IMR-90 (cell line): ENCODE results near the gene CRYBA2. TPM values are rescaled to one million over a fixed set of nuclear protein-coding genes. Genes with fewer than 3 reads are reported as not detected.

Experiments
- ATAC-seq: fragments of 200-7000 bp; cut with Tn5 transposase; 2 replicates; pipeline ENCODE4 v1.9.1; 2020; ENCODE audit warnings: low read depth, mild to moderate bottlenecking, moderate library complexity
- BruUV-seq: library from RNA; stranded (reverse); fragments of 400-500 nt; replicated peaks from 2 replicates; lab custom pipeline; 2021; lab: Mats Ljungman, UMichigan
- CTCF ChIA-PET: fragments of 300-600 bp; formaldehyde crosslinking; extraction: SDS; loops from one replicate; lab custom pipeline; 2021; ENCODE audit warnings: antibody characterized with exemption; lab: Yijun Ruan, JAX
- POLR2A ChIA-PET: fragments of 300-600 bp; sonication (Branson Sonifier 250); formaldehyde crosslinking; loops from one replicate; lab custom pipeline; 2022; ENCODE audit warnings: antibody characterized with exemption; ENCODE audit not compliant: unreplicated experiment; lab: Charles Lee
- DNase-seq: peaks from one replicate; pipeline ENCODE4 v3.0.0; 2013
- H2AFZ ChIP-seq: replicated peaks from 2 replicates; pipeline ENCODE3; 2013; ENCODE audit warnings: low read length, mild to moderate bottlenecking; ENCODE audit not compliant: poor library complexity
- H2AK5ac ChIP-seq: 2 replicates; pipeline ENCODE4 v1.6.1; 2013; ENCODE audit warnings: low read depth, low read length, inconsistent platforms
- H2AK9ac ChIP-seq: replicated peaks from 2 replicates; pipeline ENCODE3; 2013; ENCODE audit warnings: mild to moderate bottlenecking, low read depth, low read length, moderate library complexity; ENCODE audit not compliant: poor library complexity
- H2BK120ac ChIP-seq: 2 replicates; pipeline ENCODE4 v1.6.1; 2013; ENCODE audit warnings: low read depth, low read length, inconsistent platforms
- H2BK15ac ChIP-seq: 3 replicates; pipeline ENCODE4 v1.6.1; 2013; ENCODE audit warnings: low read depth, low read length, inconsistent platforms
- H2BK20ac ChIP-seq: 2 replicates; pipeline ENCODE4 v1.6.1; 2013; ENCODE audit warnings: low read depth, mild to moderate bottlenecking, inconsistent platforms, low read length, moderate library complexity
- H2BK5ac ChIP-seq: 2 replicates; pipeline ENCODE4 v1.6.1; 2013; ENCODE audit warnings: mild to moderate bottlenecking, low read depth, low read length, inconsistent platforms; ENCODE audit not compliant: poor library complexity, severe bottlenecking
- H3K14ac ChIP-seq: replicated peaks from 2 replicates; pipeline ENCODE4 v1.6.1; 2013; ENCODE audit warnings: low read depth, low read length, inconsistent platforms
- H3K18ac ChIP-seq: 2 replicates; pipeline ENCODE4 v1.6.1; 2013; ENCODE audit warnings: low read depth, low read length, control low read depth
- H3K23ac ChIP-seq: 2 replicates; pipeline ENCODE4 v1.6.1; 2013; ENCODE audit warnings: low read depth, low read length, inconsistent platforms
- H3K27ac ChIP-seq: 2 replicates; pipeline ENCODE4 v1.5.1; 2013; ENCODE audit warnings: mild to moderate bottlenecking, control low read depth, low read length; ENCODE audit not compliant: insufficient read depth
- H3K27me3 ChIP-seq: 2 replicates; pipeline ENCODE4 v1.6.1; 2013; ENCODE audit warnings: low read length; ENCODE audit not compliant: control insufficient read depth, insufficient read depth
- H3K36me3 ChIP-seq: 2 replicates; pipeline ENCODE4 v1.6.1; 2013; ENCODE audit warnings: low read length, mixed read lengths; ENCODE audit not compliant: control insufficient read depth, insufficient read depth
- H3K4ac ChIP-seq: 2 replicates; pipeline ENCODE4 v1.6.1; 2013; ENCODE audit warnings: low read depth, low read length, inconsistent platforms
- H3K4me1 ChIP-seq: 2 replicates; pipeline ENCODE4 v1.6.1; 2013; ENCODE audit warnings: low read length, mixed read lengths; ENCODE audit not compliant: control insufficient read depth, insufficient read depth
- H3K4me2 ChIP-seq: 2 replicates; pipeline ENCODE4 v1.6.1; 2013; ENCODE audit warnings: low read depth, mild to moderate bottlenecking, control low read depth, low read length, moderate library complexity
- H3K4me3 ChIP-seq: 2 replicates; pipeline ENCODE4 v1.5.1; 2013; ENCODE audit warnings: low read depth, mild to moderate bottlenecking, control low read depth, low read length, moderate library complexity; ENCODE audit not compliant: insufficient read depth
- H3K56ac ChIP-seq: 2 replicates; pipeline ENCODE4 v1.6.1; 2013; ENCODE audit warnings: low read length, inconsistent platforms; ENCODE audit not compliant: insufficient read depth; ENCODE audit errors: extremely low read depth
- H3K79me1 ChIP-seq, 2 experiments: 2 replicates each; pipeline ENCODE4 v1.6.1; 2013; ENCODE audit warnings: low read length in 2 of 2, inconsistent platforms in 1 of 2, low read depth in 1 of 2
- H3K9ac ChIP-seq: 2 replicates; pipeline ENCODE4 v1.6.1; 2013; ENCODE audit warnings: low read depth, low read length, control low read depth
- H3K9me1 ChIP-seq: 2 replicates; pipeline ENCODE4 v1.6.1; 2013; ENCODE audit warnings: low read length, inconsistent platforms; ENCODE audit not compliant: insufficient read depth
- H3K9me3 ChIP-seq: 2 replicates; pipeline ENCODE4 v1.6.1; 2013; ENCODE audit warnings: low read length; ENCODE audit not compliant: control insufficient read depth, insufficient read depth
- H4K20me1 ChIP-seq: 2 replicates; pipeline ENCODE4 v1.6.1; 2013; ENCODE audit warnings: low read length, inconsistent platforms; ENCODE audit not compliant: insufficient read depth
- H4K5ac ChIP-seq: 2 replicates; pipeline ENCODE4 v1.6.1; 2013; ENCODE audit warnings: mild to moderate bottlenecking, low read depth, low read length, control low read depth
- H4K8ac ChIP-seq, 2 experiments: 2 replicates each; pipeline ENCODE4 v1.6.1; 2013; ENCODE audit warnings: low read depth in 2 of 2, low read length in 2 of 2, control low read depth in 1 of 2, inconsistent platforms in 1 of 2
- H4K91ac ChIP-seq: 2 replicates; pipeline ENCODE4 v1.6.1; 2013; ENCODE audit warnings: low read depth, low read length, inconsistent platforms; ENCODE audit not compliant: insufficient read depth
- BHLHE40 ChIP-seq: fragments of 150-350 bp; IDR thresholded peaks from 2 replicates; pipeline ENCODE4 v1.6.1; 2016; ENCODE audit warnings: mild to moderate bottlenecking, low read depth, low read length
- ELK1 ChIP-seq: fragments of 150-350 bp; IDR thresholded peaks from 2 replicates; pipeline ENCODE4 v1.6.1; 2016; ENCODE audit warnings: low read depth, mild to moderate bottlenecking, low read length, moderate library complexity, borderline replicate concordance
- FOS ChIP-seq: fragments of 150-350 bp; IDR thresholded peaks from 2 replicates; pipeline ENCODE4 v1.6.1; 2016; ENCODE audit warnings: low read depth, low read length
- MAFK ChIP-seq: IDR thresholded peaks from 2 replicates; pipeline ENCODE4 v1.6.1; 2012; ENCODE audit warnings: low read depth, low read length, improper control_type of control experiment
- MXI1 ChIP-seq: IDR thresholded peaks from 2 replicates; pipeline ENCODE4 v1.6.1; 2012; ENCODE audit warnings: low read depth, mild to moderate bottlenecking, low read length, moderate library complexity, borderline replicate concordance
- NFE2L2 ChIP-seq: fragments of 150-350 bp; IDR thresholded peaks from 2 replicates; pipeline ENCODE4 v1.6.1; 2016; ENCODE audit warnings: low read depth, mild to moderate bottlenecking, low read length
- POLR2A ChIP-seq: IDR thresholded peaks from 2 replicates; pipeline ENCODE4 v1.6.1; 2012; ENCODE audit warnings: mild to moderate bottlenecking, low read depth, low read length
- RAD21 ChIP-seq: IDR thresholded peaks from 2 replicates; pipeline ENCODE4 v1.6.1; 2012; ENCODE audit warnings: low read length, improper control_type of control experiment
- SMC3 ChIP-seq: fragments of 150-350 bp; IDR thresholded peaks from 2 replicates; pipeline ENCODE4 v1.6.1; 2016; ENCODE audit warnings: low read depth, mild to moderate bottlenecking, antibody characterized with exemption, low read length, moderate library complexity
- WGBS, 2 experiments: methylation state at CpG; one replicate each; pipeline versions ENCODE4 v1.1.5 to v1.1.7; 2013; ENCODE audit warnings: missing lambda C conversion rate in 2 of 2; ENCODE audit not compliant: insufficient read length in 1 of 2; ENCODE audit errors: extremely low coverage in 2 of 2; 5-methylcytosine and 5-hydroxymethylcytosine counted together
- dilution Hi-C: fragments of 300-500 bp; cut with HindIII; formaldehyde crosslinking; loops from one replicate; pipeline ENCODE4 v1.14.3; 2018; ENCODE audit warnings: low sequenced_read_pairs; ENCODE audit not compliant: unreplicated experiment
- in situ Hi-C: fragments of 300-500 bp; cut with MboI; formaldehyde crosslinking; loops from 3 replicates; pipeline ENCODE4 v1.14.3; 2019; ENCODE audit warnings: low sequenced_read_pairs, inconsistent platforms, mixed read lengths
- intact Hi-C: fragments of 100-400 bp; cut with micrococcal nuclease; formaldehyde crosslinking; loops from 2 replicates; pipeline ENCODE4 v1.10.0; 2022
- polyA plus RNA-seq, 3 experiments: library from polyadenylated mRNA; depleted of rRNA; stranded (reverse); fragments of >200 nt; gene quantifications; 2 replicates each; pipeline ENCODE4 v1.2.3, GENCODE V29; 2012; ENCODE audit warnings: low replicate concordance in 1 of 3
- total RNA-seq: library from RNA; depleted of rRNA; stranded (reverse); fragments of >200 nt; gene quantifications from 2 replicates; pipeline ENCODE4 v1.2.3, GENCODE V29; 2012
- TF ChIP-seq, protein P1 (sequence below): conservative IDR thresholded peaks from 2 replicates; pipeline ENCODE4 v1.5.1; 2012; ENCODE audit warnings: mild to moderate bottlenecking, low read depth, low read length, improper control_type of control experiment

The CRYBA2 gene
- total and polyA plus RNA-seq, 2 of the 4 experiments (the other 2 are of a cell fraction): not detected

- no peak overlapping the region for H3K27ac ChIP-seq
- H3K4me2 ChIP-seq: no peak overlapping the region
- intact Hi-C loops (no loop called here), in situ Hi-C loops (no loop called here), dilution Hi-C loops (no loop called here)
- H4K5ac ChIP-seq: no peak overlapping the region
- no peaks in the 10 kb centered on the region for H3K36me3 ChIP-seq
- no peak overlapping the region for H2BK15ac ChIP-seq
- no peak overlapping the region for H3K4me3 ChIP-seq
- no peaks in the 10 kb centered on the region for H3K4me1 ChIP-seq
- H3K23ac ChIP-seq: no peak overlapping the region
- H2BK120ac ChIP-seq: no peak overlapping the region
- H4K91ac ChIP-seq: no peak overlapping the region
- H3K9me3 ChIP-seq: no peaks in the 10 kb centered on the region; the same call in 1 of the 2 replicates
- H3K56ac ChIP-seq: no peak overlapping the region
- no peak overlapping the region for H3K18ac ChIP-seq
- H2AK5ac ChIP-seq: no peak overlapping the region
- no peak overlapping the region for H2BK5ac ChIP-seq
- ATAC-seq: no peak
- H4K8ac ChIP-seq: no peak overlapping the region
- H4K20me1 ChIP-seq: no peaks in the 10 kb centered on the region; the same call in 1 of the 2 replicates
- no peak overlapping the region for H2BK20ac ChIP-seq
- peaks cover 72% of the 10 kb centered on the region for H3K27me3 ChIP-seq
- BruUV-seq: no TSS peak
- no peaks in the 10 kb centered on the region for H3K9me1 ChIP-seq
- ChIA-PET POLR2A (no interaction called here), CTCF (no interaction called here)
- no peak overlapping the region for H3K4ac ChIP-seq
- no peak overlapping the region for H3K9ac ChIP-seq
- DNase-seq: no peak
- no peaks in the 10 kb centered on the region for H3K79me1 ChIP-seq
- H2AK9ac ChIP-seq: no peak overlapping the region
- H2AFZ ChIP-seq: no peak overlapping the region
- no peak overlapping the region for H3K14ac ChIP-seq
- TF ChIP-seq BHLHE40 (no peak), RAD21 (no peak), POLR2A (no peak), MAFK (no peak), FOS (no peak), ELK1 (no peak), SMC3 (no peak), NFE2L2 (no peak), MXI1 (no peak)
- TF ChIP-seq, protein P1, sequence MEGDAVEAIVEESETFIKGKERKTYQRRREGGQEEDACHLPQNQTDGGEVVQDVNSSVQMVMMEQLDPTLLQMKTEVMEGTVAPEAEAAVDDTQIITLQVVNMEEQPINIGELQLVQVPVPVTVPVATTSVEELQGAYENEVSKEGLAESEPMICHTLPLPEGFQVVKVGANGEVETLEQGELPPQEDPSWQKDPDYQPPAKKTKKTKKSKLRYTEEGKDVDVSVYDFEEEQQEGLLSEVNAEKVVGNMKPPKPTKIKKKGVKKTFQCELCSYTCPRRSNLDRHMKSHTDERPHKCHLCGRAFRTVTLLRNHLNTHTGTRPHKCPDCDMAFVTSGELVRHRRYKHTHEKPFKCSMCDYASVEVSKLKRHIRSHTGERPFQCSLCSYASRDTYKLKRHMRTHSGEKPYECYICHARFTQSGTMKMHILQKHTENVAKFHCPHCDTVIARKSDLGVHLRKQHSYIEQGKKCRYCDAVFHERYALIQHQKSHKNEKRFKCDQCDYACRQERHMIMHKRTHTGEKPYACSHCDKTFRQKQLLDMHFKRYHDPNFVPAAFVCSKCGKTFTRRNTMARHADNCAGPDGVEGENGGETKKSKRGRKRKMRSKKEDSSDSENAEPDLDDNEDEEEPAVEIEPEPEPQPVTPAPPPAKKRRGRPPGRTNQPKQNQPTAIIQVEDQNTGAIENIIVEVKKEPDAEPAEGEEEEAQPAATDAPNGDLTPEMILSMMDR: no peak
- no CpG with 5 or more reads among the region's 3 CpGs for WGBS, 2 experiments
Measured at GRCh38 chr2:219003979-219004378, 10.8 kb upstream of the CRYBA2 start.
